Activated CD8-positive, alpha-beta memory T cell treated with anti-CD3 and anti-CD28 coated beads for 36 hours (primary cell): Measurements from ENCODE around the gene RPS6KA2. TPM values are rescaled to one million over a fixed set of nuclear protein-coding genes. Genes with fewer than 3 reads are reported as not detected.

Source experiments
- CTCF ChIA-PET: fragments of 350-600 bp; sonication (Branson Sonifier 250); formaldehyde crosslinking; loops from one replicate; lab custom pipeline; 2021; ENCODE audit warnings: antibody characterized with exemption; lab: Charles Lee
- POLR2A ChIA-PET: fragments of 350-600 bp; sonication (Branson Sonifier 250); formaldehyde crosslinking; loops from one replicate; lab custom pipeline; 2021; ENCODE audit warnings: antibody characterized with exemption; lab: Charles Lee
- total RNA-seq, 2 experiments: library from RNA; stranded (reverse); gene quantifications; one replicate each; pipeline ENCODE4 v1.2.3, GENCODE V29; 2021

Gene RPS6KA2
- total RNA-seq, 2 experiments from 2014 or later = 7.0 to 8.3 TPM

- POLR2A ChIA-PET = no interaction called here
- CTCF ChIA-PET = no interaction called here
Observed at GRCh38 chr6:166527849-166528248, 99.2 kb downstream of the RPS6KA2 start.

- CTCF ChIA-PET = no interaction called here
- POLR2A ChIA-PET = no interaction called here
Observed at GRCh38 chr6:166526937-166527336, 100.1 kb downstream of the RPS6KA2 start.

GRCh38 chr6:166525567-166525966 lies 101.5 kb downstream of the RPS6KA2 start:
- ChIA-PET CTCF (no interaction called here), POLR2A (no interaction called here)

GRCh38 chr6:166523782-166524559 lies 103.1 kb downstream of the RPS6KA2 start:
- POLR2A ChIA-PET = no interaction called here
- CTCF ChIA-PET = interaction anchor here (1.2 kb wide), 1 partner anchor 18 kb away, joined by 3 read pairs; no protein-coding TSS in a partner anchor

GRCh38 chr6:166520905-166521834 lies 105.9 kb downstream of the RPS6KA2 start:
- POLR2A ChIA-PET = no interaction called here
- CTCF ChIA-PET = no interaction called here

GRCh38 chr6:166516251-166516884 lies 110.7 kb downstream of the RPS6KA2 start:
- ChIA-PET POLR2A (no interaction called here), CTCF (no interaction called here)

- CTCF ChIA-PET = no interaction called here
- POLR2A ChIA-PET = interaction anchor here (1.1 kb wide), 1 partner anchor 112 kb away, joined by 9 read pairs; no protein-coding TSS in a partner anchor
Observed at GRCh38 chr6:166515072-166515810, 111.8 kb downstream of the RPS6KA2 start.

GRCh38 chr6:166514196-166514595 lies 112.9 kb downstream of the RPS6KA2 start:
- CTCF ChIA-PET = no interaction called here
- POLR2A ChIA-PET = no interaction called here

- CTCF ChIA-PET = no interaction called here
Observed at GRCh38 chr6:166512567-166512966, 114.5 kb downstream of the RPS6KA2 start.

GRCh38 chr6:166511316-166511715 lies 115.7 kb downstream of the RPS6KA2 start:
- ChIA-PET CTCF (no interaction called here), POLR2A (no interaction called here)

More at GRCh38 chr6:166512567-166512966, 114.5 kb downstream of the RPS6KA2 start:
- POLR2A ChIA-PET = no interaction called here

GRCh38 chr6:166509193-166509592 lies 117.9 kb downstream of the RPS6KA2 start:
- ChIA-PET POLR2A (no interaction called here), CTCF (no interaction called here)

- ChIA-PET CTCF (no interaction called here), POLR2A (no interaction called here)
Observed at GRCh38 chr6:166508726-166509125, 118.3 kb downstream of the RPS6KA2 start.

- CTCF ChIA-PET = no interaction called here
- POLR2A ChIA-PET = no interaction called here
Observed at GRCh38 chr6:166507809-166508564, 119.1 kb downstream of the RPS6KA2 start.

- CTCF ChIA-PET = no interaction called here
- POLR2A ChIA-PET = no interaction called here
Observed at GRCh38 chr6:166507380-166507779, 119.7 kb downstream of the RPS6KA2 start.

- ChIA-PET CTCF (no interaction called here), POLR2A (no interaction called here)
Observed at GRCh38 chr6:166505133-166505905, 121.7 kb downstream of the RPS6KA2 start.

GRCh38 chr6:166504100-166504499 lies 123.0 kb downstream of the RPS6KA2 start:
- POLR2A ChIA-PET = no interaction called here
- CTCF ChIA-PET = no interaction called here

GRCh38 chr6:166503167-166503744 lies 123.8 kb downstream of the RPS6KA2 start:
- POLR2A ChIA-PET = no interaction called here
- CTCF ChIA-PET = no interaction called here
